HG02884 (cell line): ENCODE results near the gene PAPLN.

Source experiments
- ATAC-seq: cut with Tn5 transposase; IDR thresholded peaks from one replicate; pipeline ENCODE4 v1.9.1; 2021; ENCODE audit warnings: mild to moderate bottlenecking, moderate library complexity; ENCODE audit not compliant: unreplicated experiment

PAPLN gene

GRCh38 chr14:73227812-73228781 is 9.2 kb upstream of the PAPLN start:
- no peak for ATAC-seq

GRCh38 chr14:73230051-73230450 is 7.3 kb upstream of the PAPLN start:
- ATAC-seq = no peak

GRCh38 chr14:73231981-73232851 is 5.1 kb upstream of the PAPLN start:
- ATAC-seq = no peak

DNA sequence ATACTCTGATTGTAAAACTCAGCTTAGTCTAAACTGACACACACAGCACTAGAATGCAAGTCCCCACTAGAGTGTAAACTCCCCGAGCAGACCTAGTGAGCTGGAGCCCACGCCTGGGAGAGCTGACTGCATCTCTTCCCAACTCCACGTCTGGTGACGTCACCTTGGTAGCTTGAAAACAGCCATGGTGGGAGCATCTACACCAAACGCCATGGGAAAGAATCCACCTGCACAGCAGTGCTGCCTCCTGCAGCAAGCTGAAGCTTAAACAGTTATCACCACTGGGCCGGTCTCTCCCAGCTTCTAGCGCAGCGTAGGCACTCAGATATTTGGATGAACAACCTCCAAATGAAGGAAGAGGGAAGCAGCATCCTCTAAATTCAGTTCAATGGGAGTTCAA is 4.3 kb upstream of the PAPLN start:
- ATAC-seq = no peak

GRCh38 chr14:73233564-73233963 is 3.7 kb upstream of the PAPLN start:
- no peak for ATAC-seq

DNA sequence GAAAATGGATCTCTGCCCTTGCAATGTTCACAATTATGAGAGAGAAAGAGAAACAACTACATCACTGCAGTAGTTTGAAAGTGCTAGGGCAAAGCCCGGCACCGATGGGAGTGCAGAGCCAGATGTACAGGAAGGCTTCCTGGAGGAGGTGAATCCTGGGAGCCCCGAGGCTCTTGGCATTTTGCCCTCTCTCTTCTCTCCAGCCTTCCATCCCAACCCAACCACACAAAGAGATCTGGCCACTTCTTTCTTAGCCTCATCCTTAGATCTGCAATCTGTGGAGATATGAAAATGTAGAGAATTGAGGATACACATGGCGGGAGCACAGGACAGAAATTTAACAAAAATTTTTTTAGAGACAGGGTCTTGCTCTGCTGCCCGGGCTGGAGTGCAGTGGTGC is 3.3 kb upstream of the PAPLN start:
- ATAC-seq = no peak

GRCh38 chr14:73234586-73235394 is 2.5 kb upstream of the PAPLN start:
- no peak for ATAC-seq

- no peak for ATAC-seq
Measured at GRCh38 chr14:73235531-73236155, 1.7 kb upstream of the PAPLN start.

GRCh38 chr14:73236157-73236556 is 1.1 kb upstream of the PAPLN start:
- no peak for ATAC-seq

GRCh38 chr14:73236752-73237218 is 521 bp upstream of the PAPLN start:
- no peak for ATAC-seq

DNA sequence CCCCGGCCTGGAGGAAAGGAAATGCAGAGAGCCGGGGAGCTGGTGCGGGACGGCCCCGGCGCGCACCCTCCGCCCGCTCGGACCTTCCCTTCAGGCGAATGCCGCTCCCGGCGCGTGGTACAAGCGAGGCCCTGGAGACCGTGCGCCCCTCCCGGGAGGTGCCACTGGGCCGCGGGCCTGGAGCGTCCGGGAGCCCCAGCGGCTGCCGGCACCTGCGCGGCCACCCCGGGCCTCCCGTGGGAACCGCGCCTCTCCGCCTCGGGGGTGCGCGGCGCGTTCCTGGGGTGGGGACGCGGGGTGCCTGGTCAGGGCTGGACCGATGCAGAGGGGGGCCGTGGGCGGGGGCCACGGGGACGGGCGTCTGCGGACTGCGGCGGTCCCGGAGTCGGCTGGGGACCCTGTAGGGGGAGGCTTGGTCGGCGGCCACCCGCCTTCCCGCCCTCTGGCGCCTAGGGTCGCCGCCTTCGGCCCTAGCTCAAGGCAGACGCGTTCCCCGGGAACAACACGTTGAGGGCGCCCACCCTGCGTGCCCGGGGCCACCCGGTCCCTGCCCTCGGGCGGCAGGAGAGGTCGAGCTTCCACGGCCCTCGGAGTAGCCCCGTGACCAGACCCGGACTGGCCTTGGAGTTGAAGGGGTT is 599 bp downstream of the PAPLN start:
- no peak for ATAC-seq

DNA sequence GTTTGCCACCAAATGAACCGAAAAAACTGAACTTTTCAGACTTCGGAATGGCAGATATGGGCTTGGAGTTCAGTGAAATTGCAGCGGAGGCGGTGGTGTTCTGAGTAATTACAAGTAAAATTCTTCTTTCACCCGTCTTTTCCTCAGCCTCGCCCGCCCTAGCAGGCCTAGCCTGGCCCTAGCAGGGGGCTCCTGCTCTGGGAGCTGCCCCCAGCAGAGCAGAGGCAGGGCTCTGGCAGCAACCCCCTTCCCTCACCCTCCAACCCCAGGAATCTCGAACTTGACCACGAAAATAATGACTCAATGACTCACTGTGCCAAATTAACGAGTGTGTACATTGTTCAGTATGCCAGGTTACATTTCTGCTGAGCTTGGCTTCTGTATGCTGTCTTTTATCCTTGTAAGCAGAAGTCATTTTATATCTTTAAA is 1.1 kb downstream of the PAPLN start:
- no peak for ATAC-seq

GRCh38 chr14:73238941-73239340 is 1.6 kb downstream of the PAPLN start:
- ATAC-seq = no peak

DNA sequence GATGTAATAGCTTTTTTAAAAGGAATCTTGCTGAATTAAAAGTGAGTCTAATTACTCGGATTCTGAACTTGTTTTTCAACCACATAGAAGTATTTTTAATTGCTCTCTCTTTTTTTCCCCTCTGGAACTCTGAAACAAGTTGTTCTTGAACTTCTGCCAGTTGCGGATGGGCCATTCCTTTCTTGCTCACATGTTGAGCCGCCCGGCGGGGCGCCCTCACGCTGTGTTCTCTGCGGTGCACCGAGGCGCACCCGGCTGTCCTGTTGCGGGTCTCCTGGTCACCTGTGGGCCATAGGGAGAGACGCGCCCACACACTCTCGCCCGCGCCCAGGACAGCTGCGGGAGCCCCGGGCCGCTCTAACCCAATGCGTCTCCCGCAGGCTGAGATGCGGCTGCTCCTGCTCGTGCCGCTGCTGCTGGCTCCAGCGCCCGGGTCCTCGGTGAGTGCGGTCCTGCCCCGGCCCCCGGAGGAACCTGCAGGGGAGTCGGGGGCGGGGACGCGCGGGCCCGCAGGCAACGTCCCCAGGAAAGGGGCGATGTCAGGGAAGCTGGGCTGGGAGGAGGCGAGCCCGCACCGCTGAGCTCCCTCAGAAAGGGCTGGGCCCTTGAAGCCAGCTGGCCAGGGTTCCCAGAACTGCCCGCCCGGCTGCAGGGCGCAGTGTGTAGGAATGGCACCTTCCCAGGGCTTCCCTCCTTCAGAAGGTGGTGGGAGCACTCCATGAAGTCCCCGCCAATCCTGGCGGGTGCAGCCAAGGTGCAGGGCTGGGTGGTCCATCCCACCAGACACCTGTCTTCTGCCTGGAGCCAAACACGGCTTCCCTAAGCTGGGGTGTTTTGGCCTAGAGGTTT is 2.3 kb downstream of the PAPLN start:
- ATAC-seq = no peak

DNA sequence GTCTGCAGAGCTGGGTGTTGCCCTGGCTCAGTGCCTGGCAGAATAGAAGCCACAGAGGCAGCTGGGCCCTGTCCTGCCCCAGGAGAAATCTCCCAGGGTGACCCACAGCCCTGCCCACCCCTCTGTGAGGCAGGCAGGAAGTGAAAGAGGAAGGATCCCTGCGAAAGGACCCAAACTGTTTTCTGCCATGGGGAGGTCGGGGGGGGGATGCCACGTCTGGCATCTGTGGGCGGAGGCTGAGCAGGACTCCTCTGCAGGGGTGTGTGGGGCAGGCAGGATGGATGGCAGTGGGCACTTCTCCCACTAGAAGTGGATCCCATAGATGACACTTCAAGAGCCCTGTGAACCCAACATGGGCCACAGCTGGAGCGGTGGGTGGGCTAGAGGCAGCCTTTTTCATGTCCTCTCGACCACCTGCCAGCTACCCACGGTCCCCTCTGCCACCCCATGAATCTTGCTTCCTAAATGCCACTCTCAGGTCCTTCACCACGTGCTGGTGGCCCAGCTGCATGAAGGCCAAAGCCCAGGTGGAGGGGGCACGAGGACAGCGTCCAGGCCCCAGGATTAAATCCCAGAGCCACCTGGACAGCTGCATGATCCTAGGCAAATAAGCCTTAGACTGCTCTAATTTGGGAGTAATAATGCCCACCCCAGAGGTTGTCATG is 3.6 kb downstream of the PAPLN start:
- no peak for ATAC-seq

- no peak for ATAC-seq
Measured at GRCh38 chr14:73241481-73242165, 4.3 kb downstream of the PAPLN start.

DNA sequence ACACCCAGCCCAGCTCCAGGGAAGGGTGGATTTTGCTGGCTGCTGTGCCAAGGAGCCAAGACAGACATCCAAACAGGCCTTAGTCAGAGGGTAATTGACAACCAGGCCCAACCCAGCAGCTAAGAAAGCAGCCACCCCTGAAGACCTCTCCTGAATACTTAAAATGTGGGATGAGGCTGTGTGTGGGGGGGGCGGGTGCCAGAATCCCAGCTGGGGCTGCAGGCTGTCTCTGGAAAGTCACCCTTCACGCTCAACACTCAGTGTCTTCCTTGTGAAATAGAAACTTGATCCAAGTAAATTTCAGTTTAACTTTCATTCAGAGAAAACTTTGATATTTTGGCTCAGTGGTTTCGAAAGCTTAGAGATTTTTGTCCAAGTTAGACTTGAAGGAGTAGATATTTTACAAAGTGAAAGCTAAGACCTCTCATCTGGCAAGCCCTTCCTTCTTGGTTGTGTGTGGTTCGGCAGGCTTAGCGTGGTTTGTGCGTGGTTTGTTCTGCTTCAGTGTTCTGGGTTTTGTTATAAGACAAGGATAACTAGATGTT is 5.1 kb downstream of the PAPLN start:
- ATAC-seq = no peak

DNA sequence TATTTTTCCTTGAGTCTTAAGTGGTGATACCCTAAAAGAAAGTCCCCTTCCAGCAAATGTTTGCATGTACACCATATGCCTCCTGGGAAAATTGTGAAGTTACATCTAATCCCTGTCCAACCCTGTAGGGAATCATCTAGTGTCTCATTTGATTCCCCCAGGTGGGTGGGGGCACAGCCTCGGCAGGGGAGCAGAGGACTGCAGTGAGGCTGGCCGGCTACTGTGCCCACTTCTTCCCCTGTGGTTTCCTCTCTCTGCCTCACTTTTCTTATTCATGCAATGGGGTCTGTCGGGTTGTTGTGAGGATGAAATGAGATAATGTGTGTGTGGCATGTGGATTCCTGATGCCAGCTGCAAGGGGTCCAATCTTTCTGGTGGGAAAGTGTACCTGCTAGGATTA is 6.0 kb downstream of the PAPLN start:
- ATAC-seq = no peak
